GM21717 (cell line): ENCODE measurements around the gene ANKRD16.
"Not testable (repeated sequence)": the region's sequence is repeated elsewhere in the genome, so short reads cannot be mapped to it uniquely, and the experiment has no call there.

Experiments
- ATAC-seq: cut with Tn5 transposase; IDR thresholded peaks from one replicate; pipeline ENCODE4 v1.9.1; 2021; ENCODE audit warnings: mild to moderate bottlenecking, moderate library complexity; ENCODE audit not compliant: unreplicated experiment

Gene ANKRD16

GRCh38 chr10:5889624-5890451 is at the start of gene ANKRD16, which contains the start of gene FBH1:
Gene ANKRD16 (minus strand): TSS chr10:5889893. CDS start chr10:5889354, 539 bp downstream.
Gene FBH1 (plus strand): TSS chr10:5890243. CDS start chr10:5890346, 103 bp downstream.
- peak; percentile 86 for ATAC-seq

- no peak for ATAC-seq
Observed at GRCh38 chr10:5938291-5938690, 48.6 kb upstream of the ANKRD16 start.

GRCh38 chr10:5937016-5937415 is 47.3 kb upstream of the ANKRD16 start:
- no peak for ATAC-seq

GRCh38 chr10:5935628-5936027 is 45.9 kb upstream of the ANKRD16 start:
- ATAC-seq, result no peak

- no peak for ATAC-seq
Observed at GRCh38 chr10:5933909-5934546, 44.3 kb upstream of the ANKRD16 start.

GRCh38 chr10:5932345-5932744 is 42.7 kb upstream of the ANKRD16 start:
- no peak for ATAC-seq

- ATAC-seq, result no peak
Observed at GRCh38 chr10:5930272-5930671, 40.6 kb upstream of the ANKRD16 start.

GRCh38 chr10:5929442-5929841 is 39.7 kb upstream of the ANKRD16 start:
- ATAC-seq, result no peak

- no peak for ATAC-seq
Observed at GRCh38 chr10:5927306-5927705, 37.6 kb upstream of the ANKRD16 start.

- no peak for ATAC-seq
Observed at GRCh38 chr10:5924889-5925288, 35.2 kb upstream of the ANKRD16 start.

- ATAC-seq, result no peak
Observed at GRCh38 chr10:5921746-5922145, 32.1 kb upstream of the ANKRD16 start.

GRCh38 chr10:5919568-5919967 is 29.9 kb upstream of the ANKRD16 start:
- no peak for ATAC-seq

- no peak for ATAC-seq
Observed at GRCh38 chr10:5918763-5919162, 29.1 kb upstream of the ANKRD16 start.

GRCh38 chr10:5917305-5917704 is 27.6 kb upstream of the ANKRD16 start:
- ATAC-seq, result no peak

- ATAC-seq, result no peak
Observed at GRCh38 chr10:5915451-5915850, 25.8 kb upstream of the ANKRD16 start.

GRCh38 chr10:5913736-5914135 is 24.0 kb upstream of the ANKRD16 start:
- no peak for ATAC-seq

GRCh38 chr10:5911670-5912069 is 22.0 kb upstream of the ANKRD16 start:
- ATAC-seq, result no peak

GRCh38 chr10:5910323-5911100 is 20.8 kb upstream of the ANKRD16 start:
- ATAC-seq, result no peak

GRCh38 chr10:5908676-5909075 is 19.0 kb upstream of the ANKRD16 start:
- ATAC-seq, result not testable (repeated sequence)

GRCh38 chr10:5906651-5907050 is 17.0 kb upstream of the ANKRD16 start:
- ATAC-seq, result no peak

GRCh38 chr10:5905854-5906507 is 16.3 kb upstream of the ANKRD16 start:
- no peak for ATAC-seq
